Measurements from ENCODE around the gene CPVL.

The CPVL gene

DNA sequence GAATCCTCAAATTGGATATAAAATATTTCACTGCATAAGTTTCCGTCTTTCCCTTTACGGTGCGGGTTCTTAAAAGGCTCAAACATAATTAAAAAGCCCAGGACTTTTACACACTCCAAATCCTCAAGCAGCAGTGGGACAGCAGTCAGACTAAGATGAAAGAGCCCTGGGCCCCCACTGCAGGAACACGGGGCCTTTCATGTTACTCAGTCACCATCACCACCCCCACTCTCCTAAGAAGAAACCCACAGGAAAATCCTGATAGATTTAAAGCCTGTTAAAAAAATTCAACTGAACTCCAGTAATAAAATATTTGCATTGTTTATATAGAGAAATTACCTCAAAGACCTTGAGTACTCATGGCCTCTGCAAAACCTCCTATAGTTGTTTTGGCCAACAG is 114.2 kb downstream of the CPVL start:
- no peak overlapping the region for H3K4me3 Mint-ChIP-seq
- ATAC-seq (replicated peaks), result no peak
- peaks cover 0 to 8% of the 10 kb centered on the region in 2 donors for H3K27me3 Mint-ChIP-seq
- H3K9me3 Mint-ChIP-seq, result peaks cover 6 to 8% of the 10 kb centered on the region in 2 donors
- no peak for DNase-seq
- no peak overlapping the region for H3K27ac Mint-ChIP-seq
- peaks cover 5% of the 10 kb centered on the region for H3K36me3 Mint-ChIP-seq (ENCODE audit: insufficient read depth)
- H3K4me1 Mint-ChIP-seq (ENCODE audit: low read depth in 2 of 2), result no peaks in the 10 kb centered on the region

DNA sequence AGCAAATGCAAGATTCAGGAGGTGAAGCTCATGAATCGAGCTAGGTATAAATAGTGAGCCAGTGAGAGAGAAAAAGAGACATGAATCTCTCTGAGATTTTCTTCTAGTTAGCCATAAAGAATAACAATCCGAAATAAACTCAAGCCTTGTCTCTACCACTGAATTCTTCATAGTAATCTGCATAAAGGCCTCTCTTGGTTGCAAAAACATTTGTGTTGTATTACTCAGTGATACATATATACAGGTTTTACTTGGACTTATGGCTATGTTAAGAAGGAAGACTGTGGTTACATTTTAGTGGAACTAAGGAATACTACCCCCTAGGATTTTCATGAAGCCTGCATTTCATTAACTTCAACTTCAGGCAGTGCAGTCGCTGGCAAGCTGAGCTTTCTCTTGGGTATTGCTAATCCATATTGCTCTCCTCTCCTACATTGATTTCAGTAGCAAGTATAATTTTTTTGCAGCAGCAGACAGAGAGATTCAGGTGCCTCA is 115.5 kb downstream of the CPVL start:
- Mint-ChIP-seq H3K4me3 (no peak overlapping the region), H3K36me3 (ENCODE audit: insufficient read depth) (peaks cover 5% of the 10 kb centered on the region), H3K27ac (no peak overlapping the region), H3K4me1 (ENCODE audit: low read depth in 2 of 2) (no peaks in the 10 kb centered on the region), H3K27me3 (peaks cover 0 to 8% of the 10 kb centered on the region in 2 donors), H3K9me3 (peaks cover 8 to 9% of the 10 kb centered on the region in 2 donors)
- ATAC-seq (replicated peaks) (no peak), DNase-seq (no peak)

DNA sequence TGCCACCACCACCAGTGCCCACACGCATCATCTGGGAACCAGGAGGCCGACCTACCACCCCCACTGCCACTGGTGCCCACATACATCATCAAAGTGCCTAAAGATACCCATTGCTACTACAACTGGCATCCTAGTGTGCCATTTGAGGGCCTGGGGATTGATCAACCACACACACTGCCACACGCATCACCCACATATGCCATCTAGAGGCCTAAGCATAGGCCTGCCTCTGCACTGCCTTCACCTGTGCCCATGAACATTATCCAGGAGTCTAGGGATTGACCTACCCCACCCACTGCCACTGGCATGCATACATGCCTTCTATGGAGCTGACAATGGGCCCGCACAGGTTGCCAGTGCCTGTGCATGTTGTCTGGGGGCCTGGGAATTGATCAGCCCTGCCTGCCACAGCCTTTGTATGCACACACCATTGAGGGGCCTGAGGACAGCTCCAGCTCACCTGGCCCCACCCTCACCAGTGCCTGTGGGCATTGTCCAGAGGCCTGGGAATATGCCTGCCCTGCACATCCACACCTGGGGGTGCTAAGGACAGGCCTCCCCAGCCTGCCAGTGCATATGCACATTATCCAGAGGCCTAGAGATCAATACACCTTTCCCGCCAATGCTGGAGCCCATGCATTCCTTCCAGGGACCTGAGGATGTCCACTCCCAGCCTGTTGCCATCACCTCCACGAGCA is 123.9 kb downstream of the CPVL start:
- H3K27me3 Mint-ChIP-seq, result peaks cover 10 to 13% of the 10 kb centered on the region in 2 donors
- H3K36me3 Mint-ChIP-seq (ENCODE audit: insufficient read depth), result no peaks in the 10 kb centered on the region
- H3K4me3 Mint-ChIP-seq, result no peak overlapping the region
- H3K27ac Mint-ChIP-seq, result no peak overlapping the region
- H3K9me3 Mint-ChIP-seq, result peaks cover 13 to 16% of the 10 kb centered on the region in 2 donors
- no peaks in the 10 kb centered on the region for H3K4me1 Mint-ChIP-seq (ENCODE audit: low read depth in 2 of 2)
- ATAC-seq (replicated peaks), result no peak
- no peak for DNase-seq

DNA sequence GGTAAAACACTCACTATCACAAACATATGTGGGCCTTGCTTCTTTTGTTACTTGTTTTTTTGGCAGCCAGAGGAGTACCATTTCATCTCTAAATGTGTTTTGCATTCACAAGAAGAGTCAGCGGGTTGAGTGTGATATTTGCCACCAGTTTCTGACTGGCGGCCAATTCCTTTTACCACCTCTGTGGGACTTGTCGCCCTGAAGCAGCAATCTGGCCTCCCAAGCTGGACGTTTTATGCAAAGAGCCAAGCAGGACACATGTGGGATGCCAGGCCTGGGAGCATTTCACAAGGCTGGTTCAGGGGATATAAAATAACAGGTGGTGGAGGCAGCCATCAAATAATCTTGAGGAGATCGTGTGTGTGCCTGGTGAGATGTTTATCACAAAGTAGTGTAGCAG is 126.4 kb downstream of the CPVL start:
- Mint-ChIP-seq H3K27me3 (peaks cover 22 to 24% of the 10 kb centered on the region in 2 donors), H3K4me3 (no peak overlapping the region), H3K4me1 (ENCODE audit: low read depth in 2 of 2) (no peaks in the 10 kb centered on the region), H3K9me3 (peaks cover 7 to 13% of the 10 kb centered on the region in 2 donors), H3K27ac (no peak overlapping the region), H3K36me3 (ENCODE audit: insufficient read depth) (no peaks in the 10 kb centered on the region)
- DNase-seq (no peak), ATAC-seq (replicated peaks) (no peak)

DNA sequence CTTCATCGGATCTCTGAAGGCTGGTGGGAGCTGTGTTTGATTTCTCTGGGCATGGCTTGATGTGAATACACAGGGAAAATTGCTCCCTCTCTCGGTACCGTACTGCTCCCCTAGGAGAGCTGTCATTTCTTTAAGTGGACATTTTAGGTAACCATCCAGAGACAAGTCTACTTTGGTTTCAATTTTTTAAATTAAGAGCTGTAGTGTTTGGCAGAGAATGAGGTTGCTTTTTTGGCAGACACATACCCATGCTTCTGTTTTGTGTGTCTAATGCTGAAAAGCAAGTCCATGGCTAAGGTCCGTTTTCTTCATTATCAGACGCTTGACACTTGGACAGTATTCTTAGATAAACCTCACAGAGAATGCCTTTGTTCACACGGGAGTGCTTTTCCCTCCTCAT is 127.0 kb downstream of the CPVL start:
- Mint-ChIP-seq H3K4me3 (no peak overlapping the region), H3K27ac (no peak overlapping the region), H3K9me3 (peaks cover 4 to 8% of the 10 kb centered on the region in 2 donors)

DNA sequence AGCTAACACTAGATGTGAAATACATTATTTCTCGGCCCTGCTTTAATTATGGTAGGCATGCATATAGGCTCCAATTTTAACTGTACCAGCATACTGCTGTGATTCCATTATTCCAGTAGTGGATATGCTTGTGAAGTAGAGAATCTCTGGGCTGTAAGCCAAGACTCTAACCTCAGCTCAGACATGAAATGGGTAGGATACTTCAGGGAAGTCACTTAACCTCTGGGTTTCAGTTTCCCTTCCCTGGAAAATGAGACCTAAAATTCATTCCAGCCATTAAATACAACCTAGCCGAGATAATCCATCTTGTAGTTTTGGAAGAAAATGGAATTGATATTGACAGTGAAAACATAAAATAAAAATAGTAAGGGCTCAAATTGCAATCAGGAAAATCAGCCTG is 128.6 kb downstream of the CPVL start:
- Mint-ChIP-seq H3K4me1 (ENCODE audit: low read depth in 2 of 2) (no peaks in the 10 kb centered on the region), H3K27me3 (peaks cover 18 to 21% of the 10 kb centered on the region in 2 donors), H3K36me3 (ENCODE audit: insufficient read depth) (no peaks in the 10 kb centered on the region), H3K27ac (no peak overlapping the region), H3K9me3 (peaks cover 3 to 5% of the 10 kb centered on the region in 2 donors), H3K4me3 (no peak overlapping the region)
- ATAC-seq (replicated peaks) (no peak), DNase-seq (no peak)

More for the DNA sequence above, 127.0 kb downstream of the CPVL start:
- no peaks in the 10 kb centered on the region for H3K36me3 Mint-ChIP-seq (ENCODE audit: insufficient read depth)
- peaks cover 18 to 24% of the 10 kb centered on the region in 2 donors for H3K27me3 Mint-ChIP-seq
- H3K4me1 Mint-ChIP-seq (ENCODE audit: low read depth in 2 of 2), result no peaks in the 10 kb centered on the region
- no peak for DNase-seq
- no peak for ATAC-seq (replicated peaks)

DNA sequence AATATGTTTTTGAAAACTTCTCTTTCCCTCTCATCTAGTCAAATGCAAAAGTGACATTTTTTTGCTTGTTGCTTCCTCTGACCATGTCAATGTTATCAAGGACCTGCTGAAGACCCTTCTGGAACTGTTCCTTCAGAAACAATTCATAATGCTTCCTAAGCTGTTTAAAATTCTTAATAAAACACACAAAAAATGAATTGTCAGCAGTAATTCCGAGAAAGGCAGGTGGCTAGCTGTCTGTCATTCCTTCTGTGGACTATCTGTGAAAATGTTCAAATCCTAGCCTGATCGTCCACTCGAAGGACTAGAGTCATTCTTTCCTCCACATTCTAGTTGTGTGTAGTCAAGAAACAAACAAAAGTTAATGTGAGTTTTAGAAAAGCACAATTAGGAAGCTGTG is 131.6 kb downstream of the CPVL start:
- Mint-ChIP-seq H3K27ac (no peak overlapping the region), H3K4me1 (ENCODE audit: low read depth in 2 of 2) (no peaks in the 10 kb centered on the region)

DNA sequence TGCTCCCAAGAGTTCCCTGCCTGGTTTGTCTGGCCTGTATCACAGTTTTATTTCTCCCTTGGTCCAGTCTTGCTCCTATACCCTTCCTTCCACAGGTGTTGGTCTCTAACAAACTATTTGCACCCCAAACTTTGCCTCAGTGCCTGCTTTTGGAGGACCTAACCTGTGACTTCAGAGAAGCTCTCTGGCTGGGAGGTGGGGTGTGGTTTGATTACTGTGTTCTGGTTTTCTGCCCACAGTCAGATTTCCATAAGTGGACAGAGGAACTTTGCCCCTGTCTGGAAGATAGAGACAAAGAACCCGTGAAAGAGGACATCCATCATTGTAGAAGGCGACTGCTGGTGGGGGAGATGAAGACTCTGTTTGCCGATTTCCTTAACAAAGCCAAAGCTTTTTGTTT is 132.4 kb downstream of the CPVL start:
- peaks cover 11 to 18% of the 10 kb centered on the region in 2 donors for H3K27me3 Mint-ChIP-seq
- ATAC-seq (replicated peaks) (no peak), DNase-seq (no peak)
- no peaks in the 10 kb centered on the region for H3K9me3 Mint-ChIP-seq
- H3K4me3 Mint-ChIP-seq, result no peak overlapping the region
- no peaks in the 10 kb centered on the region for H3K4me1 Mint-ChIP-seq (ENCODE audit: low read depth in 2 of 2)
- no peak overlapping the region for H3K27ac Mint-ChIP-seq
- no peaks in the 10 kb centered on the region for H3K36me3 Mint-ChIP-seq (ENCODE audit: insufficient read depth)

More for the DNA sequence above, 131.6 kb downstream of the CPVL start:
- no peak overlapping the region for H3K4me3 Mint-ChIP-seq
- peaks cover 11 to 18% of the 10 kb centered on the region in 2 donors for H3K27me3 Mint-ChIP-seq
- DNase-seq, result no peak
- H3K36me3 Mint-ChIP-seq (ENCODE audit: insufficient read depth), result no peaks in the 10 kb centered on the region
- no peaks in the 10 kb centered on the region for H3K9me3 Mint-ChIP-seq
- no peak for ATAC-seq (replicated peaks)

DNA sequence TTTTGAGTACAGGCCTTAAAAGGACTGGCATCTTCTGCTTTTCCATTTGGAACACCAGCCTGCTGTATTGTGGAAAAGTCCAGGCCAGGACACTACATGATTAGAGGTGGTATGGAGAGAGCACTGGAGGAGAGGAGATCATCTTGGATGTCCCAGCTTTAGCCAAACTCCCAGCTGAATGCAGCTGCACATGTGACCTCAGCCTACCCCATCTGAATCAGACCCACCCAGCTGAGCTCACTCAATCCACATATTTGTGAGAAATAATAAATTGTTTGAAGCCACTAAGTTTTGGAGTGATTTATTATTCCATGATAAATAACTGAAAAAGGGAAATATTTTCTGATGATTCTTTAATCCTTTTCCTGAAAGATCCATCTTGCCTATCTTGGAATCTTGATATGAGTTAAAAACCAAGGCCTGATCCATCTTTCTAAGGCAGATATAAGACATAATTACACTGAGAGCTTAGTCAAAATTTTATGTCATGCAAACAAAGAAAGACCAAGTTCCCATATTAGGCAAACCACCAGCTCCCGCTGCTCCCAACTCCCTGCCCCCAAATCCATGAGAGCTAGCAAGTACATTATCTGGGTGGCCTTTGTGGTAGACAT is 133.1 kb downstream of the CPVL start:
- no peak overlapping the region for H3K4me3 Mint-ChIP-seq
- peaks cover 11 to 19% of the 10 kb centered on the region in 2 donors for H3K27me3 Mint-ChIP-seq
- H3K9me3 Mint-ChIP-seq, result no peaks in the 10 kb centered on the region
- ATAC-seq (replicated peaks) (no peak), DNase-seq (no peak)
- H3K27ac Mint-ChIP-seq, result no peak overlapping the region
- no peaks in the 10 kb centered on the region for H3K36me3 Mint-ChIP-seq (ENCODE audit: insufficient read depth)
- no peaks in the 10 kb centered on the region for H3K4me1 Mint-ChIP-seq (ENCODE audit: low read depth in 2 of 2)

DNA sequence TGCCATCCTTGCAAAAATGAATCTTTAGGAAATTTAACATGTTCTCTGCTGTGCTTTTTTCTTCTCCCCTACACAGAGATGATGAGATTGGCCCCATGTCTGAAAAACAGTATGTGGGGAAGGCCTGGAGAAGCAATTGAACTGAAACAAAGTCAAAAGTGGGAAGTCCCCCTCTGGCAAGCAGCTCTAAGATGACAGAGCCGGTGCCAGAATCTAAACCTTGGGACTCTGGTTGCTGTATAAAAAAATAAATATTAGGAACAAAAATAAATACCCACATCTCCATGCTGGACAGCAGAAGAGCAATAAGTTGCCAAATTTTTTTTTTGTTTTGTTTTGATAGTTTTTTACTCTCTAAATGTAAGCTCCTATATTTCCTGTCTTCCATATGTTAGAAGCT is 136.4 kb downstream of the CPVL start:
- DNase-seq (no peak), ATAC-seq (replicated peaks) (no peak)
- Mint-ChIP-seq H3K27ac (no peak overlapping the region), H3K4me1 (ENCODE audit: low read depth in 2 of 2) (no peaks in the 10 kb centered on the region), H3K9me3 (no peaks in the 10 kb centered on the region), H3K4me3 (no peak overlapping the region), H3K36me3 (ENCODE audit: insufficient read depth) (no peaks in the 10 kb centered on the region), H3K27me3 (peaks cover 13 to 19% of the 10 kb centered on the region in 2 donors)

DNA sequence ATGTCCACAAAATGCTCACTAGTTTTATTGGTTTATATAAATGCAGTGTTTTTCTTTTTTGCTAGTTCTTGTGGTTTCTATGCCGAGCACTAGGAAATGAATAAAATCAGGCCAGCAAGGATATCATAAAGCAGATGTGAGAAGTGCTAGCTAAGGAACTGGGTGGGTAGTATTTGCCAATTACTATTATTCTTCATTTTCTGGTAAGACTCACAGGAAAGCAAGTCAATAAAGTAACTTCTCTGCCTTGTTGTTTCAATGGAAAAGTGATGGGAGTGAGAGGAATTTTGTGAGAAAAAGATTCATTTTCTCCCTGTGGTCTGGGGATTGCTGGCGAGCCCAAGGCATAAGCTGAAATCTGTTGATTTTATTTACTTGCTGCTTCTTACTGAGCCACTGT is 137.7 kb downstream of the CPVL start:
- Mint-ChIP-seq H3K9me3 (no peaks in the 10 kb centered on the region), H3K27me3 (peaks cover 13 to 19% of the 10 kb centered on the region in 2 donors), H3K4me3 (no peak overlapping the region), H3K27ac (no peak overlapping the region), H3K36me3 (ENCODE audit: insufficient read depth) (no peaks in the 10 kb centered on the region), H3K4me1 (ENCODE audit: low read depth in 2 of 2) (no peaks in the 10 kb centered on the region)
- DNase-seq (no peak), ATAC-seq (replicated peaks) (no peak)

DNA sequence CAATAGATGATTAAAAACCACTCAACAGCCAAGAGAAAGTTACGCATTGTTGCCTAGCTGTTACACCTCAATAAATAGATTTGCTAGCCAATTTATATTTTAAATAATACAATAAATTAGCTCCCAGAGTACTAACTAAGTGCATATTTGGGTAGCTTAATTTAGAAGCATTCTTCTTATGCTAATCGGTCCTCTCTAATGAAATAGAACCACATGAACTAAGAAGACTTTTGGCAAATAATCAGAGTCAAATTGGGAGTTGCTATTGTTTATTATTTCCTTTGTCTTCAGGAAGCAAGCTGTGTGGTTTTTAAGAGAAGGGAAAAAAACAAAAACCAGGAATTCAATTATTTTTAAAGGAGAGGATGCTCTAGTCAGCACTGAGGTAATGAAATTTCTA is 139.2 kb downstream of the CPVL start:
- no peak for DNase-seq
- Mint-ChIP-seq H3K27me3 (peaks cover 13 to 19% of the 10 kb centered on the region in 2 donors), H3K36me3 (ENCODE audit: insufficient read depth) (no peaks in the 10 kb centered on the region), H3K4me1 (ENCODE audit: low read depth in 2 of 2) (no peaks in the 10 kb centered on the region), H3K9me3 (no peaks in the 10 kb centered on the region), H3K4me3 (no peak overlapping the region), H3K27ac (peak overlapping the region in 1 of 2 donors; percentile 16)
- ATAC-seq (replicated peaks), result no peak

DNA sequence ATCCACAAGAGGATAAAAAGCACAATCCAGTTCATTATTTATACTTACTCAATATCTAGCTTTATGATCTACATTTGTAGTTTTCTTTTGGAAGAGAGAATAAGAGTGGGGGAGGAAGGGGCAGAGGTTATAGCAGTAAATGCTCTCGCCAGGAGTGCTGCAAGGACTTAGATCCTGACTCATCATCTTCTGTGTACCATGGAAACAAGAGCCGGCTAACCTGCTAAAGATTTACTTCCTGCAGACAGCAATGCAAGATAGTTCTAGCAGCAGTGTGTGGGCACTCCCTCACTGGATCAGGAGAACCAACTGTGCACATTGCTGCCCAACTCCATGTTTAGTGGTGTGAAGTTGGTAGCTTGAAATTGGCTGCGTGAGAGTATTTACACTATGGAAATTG is 140.5 kb downstream of the CPVL start:
- Mint-ChIP-seq H3K9me3 (no peaks in the 10 kb centered on the region), H3K4me1 (ENCODE audit: low read depth in 2 of 2) (no peaks in the 10 kb centered on the region), H3K36me3 (ENCODE audit: insufficient read depth) (no peaks in the 10 kb centered on the region), H3K27ac (no peak overlapping the region), H3K27me3 (peaks cover 17 to 21% of the 10 kb centered on the region in 2 donors), H3K4me3 (no peak overlapping the region)
- DNase-seq (no peak), ATAC-seq (replicated peaks) (no peak)

DNA sequence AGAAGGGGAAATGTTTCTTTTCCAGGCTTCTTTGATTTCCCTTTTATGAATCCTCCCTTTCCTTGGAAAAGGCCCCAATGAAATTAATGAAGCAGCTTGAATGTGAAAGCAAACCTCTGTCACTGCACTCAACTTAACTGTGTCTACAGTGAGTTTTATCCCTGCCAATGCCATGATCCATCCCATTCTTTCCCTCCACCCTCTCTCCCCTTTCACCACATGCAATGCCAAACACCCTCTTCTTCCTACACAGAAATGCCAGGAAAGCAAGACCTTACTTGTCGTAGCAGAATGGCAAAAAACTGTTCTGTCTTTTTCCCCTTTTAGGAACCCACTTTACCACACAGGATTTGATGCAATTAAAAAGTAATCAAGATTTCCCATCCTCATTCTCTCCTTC is 140.9 kb downstream of the CPVL start:
- no peaks in the 10 kb centered on the region for H3K36me3 Mint-ChIP-seq (ENCODE audit: insufficient read depth)
- H3K27me3 Mint-ChIP-seq, result peaks cover 21 to 25% of the 10 kb centered on the region in 2 donors
- H3K4me3 Mint-ChIP-seq, result no peak overlapping the region
- no peak for ATAC-seq (replicated peaks)
- H3K9me3 Mint-ChIP-seq, result no peaks in the 10 kb centered on the region
- H3K27ac Mint-ChIP-seq, result no peak overlapping the region
- no peaks in the 10 kb centered on the region for H3K4me1 Mint-ChIP-seq (ENCODE audit: low read depth in 2 of 2)
- no peak for DNase-seq

Measured in effector memory CD8-positive, alpha-beta T cell (primary cell).